ENCODE data around the gene AACS. TPM values are rescaled to one million over a fixed set of nuclear protein-coding genes. Genes with fewer than 3 reads are reported as not detected.

AACS gene
- total RNA-seq, 5 donors from 2014 or later (not counting 1 experiment from before 2014, with no cell fraction given) = 11.5 to 16.4 (median 14.3) TPM

Other genes starting within 250 kb of the AACS start
- gene SCARB1, start 201.6 kb upstream of the AACS start, total RNA-seq = 1 to 10 TPM; 3.1 to 5.6 (median 4.5) TPM
- gene UBC, start 150.8 kb upstream of the AACS start, total RNA-seq = 1,000 to 10,000 TPM in 2 of 5 donors, 100 to 1,000 TPM in 3; 786 to 1,410 (median 885) TPM
- gene DHX37, start 76.3 kb upstream of the AACS start, total RNA-seq = 10 to 100 TPM; 30.1 to 37.3 (median 36.1) TPM
- 1 to 10 TPM; 4.8 to 8.1 (median 7.0) TPM for gene BRI3BP, start 71.8 kb upstream of the AACS start, total RNA-seq
- gene TMEM132B, start 121.0 kb downstream of the AACS start, total RNA-seq = under 1 TPM in 1 of 5 donors, not detected in 4; 0.07 TPM

All from T-cell (primary cell).